GM12878 (cell line): ENCODE measurements around the gene WEE2. TPM values are rescaled to one million over a fixed set of nuclear protein-coding genes. Genes with fewer than 3 reads are reported as not detected.

Experiments
- ATAC-seq: fragments of 200-7000 bp; cut with Tn5 transposase; 3 replicates; pipeline ENCODE4 v1.9.1; 2020; ENCODE audit warnings: mild to moderate bottlenecking, moderate library complexity
- BruUV-seq: library from RNA; stranded (reverse); fragments of 400-500 nt; replicated peaks from 2 replicates; lab custom pipeline; 2021; lab: Mats Ljungman, UMichigan
- CTCF ChIA-PET: fragments of 300-600 bp; sonication (Branson Sonifier 250); formaldehyde crosslinking; extraction: SDS; loops from one replicate; lab custom pipeline; 2021; ENCODE audit warnings: inconsistent platforms; lab: Yijun Ruan, JAX
- POLR2A ChIA-PET: fragments of 350-600 bp; formaldehyde crosslinking; extraction: SDS; loops from one replicate; lab custom pipeline; 2021; ENCODE audit warnings: inconsistent platforms; lab: Charles Lee
- RAD21 ChIA-PET: fragments of 300-600 bp; sonication (Branson Sonifier 250); formaldehyde crosslinking; loops from one replicate; lab custom pipeline; 2023; ENCODE audit warnings: antibody characterized with exemption; ENCODE audit not compliant: unreplicated experiment; lab: Charles Lee
- SMC1A ChIA-PET: fragments of 300-600 bp; sonication (Branson Sonifier 250); formaldehyde crosslinking; loops from one replicate; lab custom pipeline; 2023; ENCODE audit not compliant: unreplicated experiment, uncharacterized antibody; lab: Charles Lee
- DNase-seq: peaks from one replicate; pipeline ENCODE4 v3.0.0-alpha.2; 2011; ENCODE audit warnings: low read depth, low spot score
- FAIRE-seq: peaks from 3 replicates; lab custom pipeline; 2011; peaks lifted over from hg19 to GRCh38; lab: Jason Lieb, UNC
- H2AFZ ChIP-seq: 2 replicates; pipeline ENCODE4 v1.6.0; 2011; ENCODE audit warnings: low read depth, low read length, control low read depth; ENCODE audit not compliant: control insufficient read depth
- H3K27ac ChIP-seq: 2 replicates; pipeline ENCODE4 v1.5.1; 2011; ENCODE audit warnings: control low read depth; ENCODE audit not compliant: control insufficient read depth, insufficient read depth
- H3K27me3 ChIP-seq, 2 experiments: replicated peaks in 1 of 2; 2 replicates each; pipeline versions ENCODE4 v1.6.0 to v1.6.1; 2011; ENCODE audit warnings: low read length in 1 of 2; ENCODE audit not compliant: control insufficient read depth in 2 of 2, insufficient read depth in 2 of 2
- H3K36me3 ChIP-seq, 2 experiments: 2 replicates each; pipeline ENCODE4 v1.5.1; 2011; ENCODE audit warnings: low read length in 1 of 2; ENCODE audit not compliant: control insufficient read depth in 2 of 2, insufficient read depth in 2 of 2
- H3K4me1 ChIP-seq: 2 replicates; pipeline ENCODE4 v1.6.1; 2011; ENCODE audit warnings: mild to moderate bottlenecking, low read length, moderate library complexity, mixed read lengths; ENCODE audit not compliant: control insufficient read depth, insufficient read depth
- H3K4me2 ChIP-seq: 2 replicates; pipeline ENCODE4 v1.6.0; 2011; ENCODE audit warnings: control low read depth; ENCODE audit not compliant: control insufficient read depth, insufficient read depth
- H3K4me3 ChIP-seq: fragments of 200-600 bp; sonication (generic); 2 replicates; pipeline ENCODE4 v1.5.1; 2016
- H3K79me2 ChIP-seq: 2 replicates; pipeline ENCODE4 v1.6.0; 2011; ENCODE audit warnings: low read length; ENCODE audit not compliant: control insufficient read depth, insufficient read depth
- H3K9ac ChIP-seq: 2 replicates; pipeline ENCODE4 v1.8.0; 2011; ENCODE audit warnings: low read length, control low read depth, mixed read lengths; ENCODE audit not compliant: control insufficient read depth, insufficient read depth
- H3K9me3 ChIP-seq: replicated peaks from 3 replicates; pipeline ENCODE4 v1.5.1; 2011; ENCODE audit warnings: mild to moderate bottlenecking, low read length; ENCODE audit not compliant: control insufficient read depth, insufficient read depth
- H4K20me1 ChIP-seq: 2 replicates; pipeline ENCODE4 v1.6.0; 2011; ENCODE audit not compliant: control insufficient read depth, insufficient read depth
- CBFB ChIP-seq: IDR thresholded peaks from 2 replicates; pipeline ENCODE4 v1.6.1; 2016; ENCODE audit warnings: antibody characterized with exemption, low read depth
- CBX3 ChIP-seq: fragments of 200-600 bp; sonication (generic); IDR thresholded peaks from 2 replicates; pipeline ENCODE4 v1.6.1; 2016; ENCODE audit warnings: low read depth, borderline replicate concordance
- CREM ChIP-seq: IDR thresholded peaks from 2 replicates; pipeline ENCODE4 v1.6.1; 2014; ENCODE audit warnings: antibody characterized with exemption, low read depth
- DPF2 ChIP-seq: fragments of 450-650 bp; IDR thresholded peaks from 2 replicates; pipeline ENCODE4 v1.6.1; 2017; ENCODE audit warnings: mild to moderate bottlenecking
- GABPA ChIP-seq: IDR thresholded peaks from 2 replicates; pipeline ENCODE4 v1.6.1; 2014; ENCODE audit warnings: antibody characterized with exemption, low read depth, mild to moderate bottlenecking, inconsistent platforms
- JUND ChIP-seq: IDR thresholded peaks from 2 replicates; pipeline ENCODE4 v1.6.1; 2012; ENCODE audit warnings: low read depth, mild to moderate bottlenecking, low read length, improper control_type of control experiment, moderate library complexity
- LARP7 ChIP-seq: fragments of 450-650 bp; IDR thresholded peaks from 2 replicates; pipeline ENCODE4 v1.6.1; 2017; ENCODE audit warnings: mild to moderate bottlenecking
- MYB ChIP-seq: fragments of 150-350 bp; IDR thresholded peaks from 2 replicates; pipeline ENCODE4 v1.6.1; 2014; ENCODE audit warnings: mild to moderate bottlenecking, low read depth, low read length, borderline replicate concordance
- MYC ChIP-seq: IDR thresholded peaks from 2 replicates; pipeline ENCODE4 v1.6.1; 2011; ENCODE audit warnings: mild to moderate bottlenecking, low read length, moderate library complexity, inconsistent platforms; ENCODE audit not compliant: insufficient read depth, insufficient replicate concordance, insufficient read length, severe bottlenecking
- NFYB ChIP-seq: IDR thresholded peaks from 2 replicates; pipeline ENCODE4 v1.6.1; 2011; ENCODE audit warnings: low read depth, mild to moderate bottlenecking, low read length, improper control_type of control experiment, moderate library complexity; ENCODE audit not compliant: insufficient read depth
- PBX3 ChIP-seq: IDR thresholded peaks from 2 replicates; pipeline ENCODE4 v1.6.1; 2011; ENCODE audit warnings: mild to moderate bottlenecking, low read depth, low read length, moderate library complexity; ENCODE audit not compliant: insufficient replicate concordance
- POU2F2 ChIP-seq: IDR thresholded peaks from 3 replicates; pipeline ENCODE4 v1.6.1; 2011; ENCODE audit warnings: low read depth, mild to moderate bottlenecking, low read length, borderline replicate concordance
- STAT3 ChIP-seq: IDR thresholded peaks from 2 replicates; pipeline ENCODE4 v1.6.1; 2011; ENCODE audit warnings: low read depth, low read length, improper control_type of control experiment
- TBL1XR1 ChIP-seq: IDR thresholded peaks from 2 replicates; pipeline ENCODE4 v1.6.1; 2012; ENCODE audit warnings: low read depth, low read length, improper control_type of control experiment
- USF1 ChIP-seq: IDR thresholded peaks from 2 replicates; pipeline ENCODE4 v1.6.1; 2011; ENCODE audit warnings: borderline replicate concordance, low read depth, mild to moderate bottlenecking, moderate library complexity, mixed read lengths, low read length; ENCODE audit not compliant: insufficient read depth; ENCODE audit errors: extremely low read length
- ZNF622 ChIP-seq: fragments of 450-650 bp; IDR thresholded peaks from 2 replicates; pipeline ENCODE4 v1.6.1; 2017; ENCODE audit warnings: mild to moderate bottlenecking, inconsistent platforms
- ZSCAN29 ChIP-seq: fragments of 450-650 bp; IDR thresholded peaks from 2 replicates; pipeline ENCODE4 v1.6.1; 2017; ENCODE audit warnings: mild to moderate bottlenecking, moderate library complexity
- WGBS: methylation state at CpG from one replicate; pipeline ENCODE4 v1.1.6; 2016; ENCODE audit warnings: low lambda C conversion rate; ENCODE audit not compliant: insufficient replicate concordance, insufficient coverage; ENCODE audit errors: missing lambda C conversion rate; 5-methylcytosine and 5-hydroxymethylcytosine counted together
- in situ Hi-C: fragments of 300-500 bp; cut with MboI; formaldehyde crosslinking; loops from 9 replicates; pipeline ENCODE4 v1.14.3; 2018; ENCODE audit warnings: mixed read lengths
- intact Hi-C: fragments of 100-400 bp; cut with micrococcal nuclease; formaldehyde crosslinking; loops from one replicate; pipeline ENCODE4 v1.14.2; 2022; ENCODE audit not compliant: unreplicated experiment
- polyA plus RNA-seq, 11 experiments: library from polyadenylated mRNA; depleted of rRNA in 4 of 11; unstranded in 6 of 11; stranded (reverse) in 5 of 11; fragments of >200 nt; fragmentation: Nextera tagmentation in 4 of 11; fragmentation: Illumina TruSeq in 1 of 11; extraction: Ambion mirVana in 4 of 11; extraction: Trizol in 1 of 11; gene quantifications; 1 replicate in 1 of 11; 2 replicates in 10 of 11; pipeline versions ENCODE4 v1.2.1 to v1.2.3, GENCODE V29; 2011 to 2016; ENCODE audit warnings: inconsistent platforms in 2 of 11, missing spikeins in 2 of 11, low read depth in 1 of 11
- total RNA-seq, 4 experiments: library from RNA; depleted of rRNA in 3 of 4; stranded (reverse); fragments of >200 nt in 3 of 4; fragmentation: Illumina TruSeq in 1 of 4; extraction: Trizol in 1 of 4; gene quantifications; 2 replicates each; pipeline versions ENCODE4 v1.2.1 to v1.2.3, GENCODE V29; 2013 to 2021

Gene WEE2
- total and polyA plus RNA-seq, 10 of the 15 experiments (the other 5 are each of a cell fraction or from before 2014, with no cell fraction given): 0.02 to 0.03 (median 0.03) TPM; not detected in 7

DNA sequence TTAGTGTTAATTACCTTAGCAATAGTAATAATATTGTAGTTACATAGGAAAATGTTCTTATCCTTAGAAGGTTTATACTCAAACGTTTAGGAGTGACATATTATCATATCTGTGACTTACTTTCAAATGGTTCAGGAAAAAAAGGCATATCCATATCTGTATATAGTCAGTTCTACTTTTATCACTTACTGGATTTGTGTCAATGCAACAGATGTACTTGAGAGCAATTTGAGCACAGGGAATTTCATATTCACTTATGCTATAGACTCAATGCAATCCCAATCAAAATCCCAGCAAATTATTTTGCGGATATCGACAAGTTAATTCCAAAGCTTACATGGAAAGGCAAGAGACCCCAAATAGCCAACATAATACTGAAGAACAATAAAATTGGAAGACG is 16.2 kb upstream of the WEE2 start:
- no peak overlapping the region for H3K27ac ChIP-seq
- ChIA-PET RAD21 (interaction anchor here (0.6 kb wide), 1 partner anchor 430 kb away, joined by 3 read pairs; no protein-coding TSS in a partner anchor), CTCF (interaction anchor here (1.0 to 1.2 kb wide), 2 partner anchors 11 to 37 kb away, joined by 3 to 5 read pairs; no protein-coding TSS in a partner anchor)
- TF ChIP-seq MYC (no peak), NFYB (no peak), JUND (no peak), TBL1XR1 (no peak), ZSCAN29 (no peak), USF1 (no peak), MYB (no peak), LARP7 (no peak), STAT3 (no peak), GABPA (no peak), ZNF622 (no peak), CBX3 (no peak), PBX3 (no peak), CBFB (no peak), CREM (no peak), DPF2 (no peak), POU2F2 (no peak)
- TF ChIP-seq, all 136 proteins: peak for 0
- SMC1A ChIA-PET: no interaction called here
- Histone ChIP-seq H3K4me1 (no peaks in the 10 kb centered on the region), H4K20me1 (no peaks in the 10 kb centered on the region), H3K27me3 (no peaks in the 10 kb centered on the region), H3K9ac (no peak overlapping the region), H2AFZ (no peak overlapping the region), H3K36me3 (no peaks in the 10 kb centered on the region), H3K79me2 (peaks cover 14% of the 10 kb centered on the region), H3K4me2 (no peak overlapping the region), H3K9me3 (no peaks in the 10 kb centered on the region), H3K4me3 (no peak overlapping the region)
- intact Hi-C loops: no loop called here
- 86% methylated on average over 4 of the region's 4 CpGs for WGBS
- in situ Hi-C loops: no loop called here
- FAIRE-seq (no peak), ATAC-seq (no peak), DNase-seq (no peak)
- BruUV-seq: no TSS peak
- POLR2A ChIA-PET: no interaction called here
